HG03342 (cell line): ENCODE data around the gene TSSK3.
A peak's percentile ranks its signal among the peaks of the same experiment; 100 is the strongest.

ENCODE experiments used
- ATAC-seq: cut with Tn5 transposase; IDR thresholded peaks from one replicate; pipeline ENCODE4 v1.9.1; 2021; ENCODE audit warnings: mild to moderate bottlenecking, moderate library complexity; ENCODE audit not compliant: unreplicated experiment

TSSK3 gene

DNA sequence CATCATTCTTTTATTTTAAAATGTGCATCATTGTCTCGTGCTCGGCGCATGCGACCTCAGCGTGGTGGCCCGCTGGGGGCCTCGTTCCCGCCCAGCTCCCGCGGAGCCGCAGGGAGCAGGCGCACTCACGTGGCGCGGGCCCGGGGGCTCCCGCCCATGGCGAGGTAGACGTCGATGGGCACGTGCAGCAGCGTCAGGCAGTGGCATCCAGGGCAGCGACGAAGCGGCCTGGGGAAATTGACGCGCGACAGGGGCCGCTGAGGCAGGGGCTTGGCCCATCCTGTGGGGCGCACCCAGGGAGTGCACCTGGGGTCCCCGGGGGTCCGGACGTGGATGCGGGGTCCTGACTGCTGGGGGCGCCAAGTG, 1.0 kb upstream of the TSSK3 start:
- ATAC-seq = no peak

DNA sequence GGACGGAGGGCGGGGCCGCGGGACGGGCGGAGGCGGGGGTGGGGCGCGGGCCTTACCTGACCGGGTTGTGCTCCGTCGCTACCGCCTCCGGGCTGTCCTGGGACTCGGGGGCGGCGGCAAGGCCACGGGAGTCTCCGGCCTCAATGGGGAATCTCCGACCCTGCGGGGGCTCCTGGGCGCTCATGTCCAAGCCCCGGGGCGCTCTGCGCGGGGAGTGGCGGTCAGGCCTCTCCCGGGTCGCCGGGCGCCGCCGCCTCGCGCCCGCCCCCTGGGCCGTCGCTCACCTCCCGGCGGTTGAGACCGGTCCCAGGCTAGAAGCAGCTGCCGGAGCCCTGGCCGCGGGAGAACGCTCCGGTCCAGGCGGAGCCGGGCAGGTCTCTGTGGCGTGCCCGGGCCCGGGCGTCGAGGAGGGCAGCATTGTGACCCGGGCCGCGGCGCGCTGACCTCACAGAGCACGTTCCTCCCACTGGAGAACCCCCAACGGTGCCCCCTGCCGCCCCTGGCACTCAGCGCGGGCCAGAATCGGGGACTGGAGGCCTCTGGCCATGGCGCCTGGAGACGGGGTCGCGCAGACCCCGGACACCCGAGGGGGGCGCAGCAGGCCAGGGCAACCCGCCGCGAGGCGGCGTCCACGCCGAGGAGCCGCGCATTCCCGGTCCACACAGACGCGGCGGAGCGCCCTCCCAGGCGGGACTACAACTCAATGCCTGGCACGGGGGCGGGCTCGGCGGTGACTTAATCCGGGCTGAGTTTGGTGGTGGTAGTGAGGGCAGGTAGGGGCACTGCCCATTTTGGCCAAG, 465 bp upstream of the TSSK3 start:
- no peak for ATAC-seq

DNA sequence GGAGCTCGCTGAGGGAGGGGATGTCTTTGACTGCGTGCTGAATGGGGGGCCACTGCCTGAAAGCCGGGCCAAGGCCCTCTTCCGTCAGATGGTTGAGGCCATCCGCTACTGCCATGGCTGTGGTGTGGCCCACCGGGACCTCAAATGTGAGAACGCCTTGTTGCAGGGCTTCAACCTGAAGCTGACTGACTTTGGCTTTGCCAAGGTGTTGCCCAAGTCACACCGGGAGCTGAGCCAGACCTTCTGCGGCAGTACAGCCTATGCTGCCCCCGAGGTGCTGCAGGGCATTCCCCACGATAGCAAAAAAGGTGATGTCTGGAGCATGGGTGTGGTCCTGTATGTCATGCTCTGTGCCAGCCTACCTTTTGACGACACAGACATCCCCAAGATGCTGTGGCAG, 1.4 kb downstream of the TSSK3 start:
- no peak for ATAC-seq

DNA sequence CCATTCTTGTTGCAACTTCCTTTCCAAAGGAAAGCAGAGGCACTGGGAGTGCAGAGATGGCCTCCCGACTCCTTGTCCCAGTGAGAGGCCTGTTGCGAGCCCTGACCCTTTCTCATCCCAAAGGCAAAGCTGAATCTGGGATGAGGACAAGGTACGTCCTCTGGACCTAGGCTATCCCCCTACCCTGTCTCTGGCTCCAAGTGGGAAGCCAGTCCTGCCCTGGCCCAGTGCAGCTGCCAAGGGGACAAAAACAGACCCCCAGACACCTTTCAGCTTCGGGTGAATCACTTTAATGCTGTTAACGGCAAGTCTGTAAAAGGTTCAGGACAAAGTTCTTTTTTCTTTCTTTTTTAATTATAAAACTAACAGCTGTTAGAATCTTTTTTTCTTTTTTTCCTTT, 2.5 kb downstream of the TSSK3 start:
- ATAC-seq = no peak

DNA sequence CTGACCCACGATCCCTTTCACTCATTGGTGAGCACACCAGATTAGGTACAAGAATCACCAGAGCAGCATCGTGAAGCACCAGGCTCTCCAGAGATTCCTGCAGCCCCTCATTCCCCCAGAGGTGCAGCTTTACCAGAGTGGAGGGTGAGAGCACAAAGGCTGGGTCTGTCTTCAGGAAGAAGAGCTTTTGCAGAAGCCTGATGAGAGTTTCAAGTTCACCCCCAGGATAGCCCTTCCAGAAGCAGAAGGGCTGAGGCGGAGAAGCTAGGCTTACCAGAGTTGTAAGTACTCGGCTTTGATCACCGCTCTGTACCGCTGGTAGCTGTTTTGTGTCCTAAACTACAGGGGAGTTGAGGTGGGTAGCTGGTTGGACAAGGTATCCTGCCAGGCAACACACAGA, 3.1 kb downstream of the TSSK3 start:
- no peak for ATAC-seq

DNA sequence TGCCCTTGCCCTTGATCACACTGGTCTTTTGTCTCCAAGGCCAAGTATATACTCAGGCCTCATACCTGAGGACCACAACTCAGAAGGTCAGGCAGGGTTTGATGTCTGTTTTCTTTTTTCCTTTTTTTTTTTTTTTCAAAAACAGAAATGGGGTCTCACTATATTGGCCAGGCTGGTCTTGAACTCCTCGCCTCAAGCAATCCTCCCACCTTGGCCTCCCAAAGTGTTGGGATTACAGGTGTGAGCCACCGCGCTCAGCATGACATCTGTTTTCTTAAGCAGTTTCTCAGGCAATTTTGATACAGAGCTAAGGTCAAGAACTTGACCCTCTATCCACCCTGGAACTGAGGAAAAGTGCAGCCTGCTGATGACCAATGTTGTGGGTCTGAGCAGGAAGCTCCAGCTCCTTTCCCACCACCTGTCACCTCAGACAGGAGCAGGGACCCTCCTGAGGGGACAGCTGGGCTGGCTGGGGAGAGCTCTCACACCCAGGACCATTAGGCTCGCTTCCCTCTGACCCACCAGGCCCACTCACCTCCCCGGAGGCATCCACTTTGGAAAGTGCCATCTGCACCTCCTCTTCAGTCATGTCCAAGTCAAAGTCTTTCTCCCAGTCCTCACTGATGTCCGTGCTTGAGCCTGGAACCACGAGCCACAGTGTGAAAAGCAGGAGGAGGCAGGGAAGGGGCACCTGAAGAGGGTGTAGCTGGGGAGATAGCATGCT, 5.7 kb downstream of the TSSK3 start:
- no peak for ATAC-seq

DNA sequence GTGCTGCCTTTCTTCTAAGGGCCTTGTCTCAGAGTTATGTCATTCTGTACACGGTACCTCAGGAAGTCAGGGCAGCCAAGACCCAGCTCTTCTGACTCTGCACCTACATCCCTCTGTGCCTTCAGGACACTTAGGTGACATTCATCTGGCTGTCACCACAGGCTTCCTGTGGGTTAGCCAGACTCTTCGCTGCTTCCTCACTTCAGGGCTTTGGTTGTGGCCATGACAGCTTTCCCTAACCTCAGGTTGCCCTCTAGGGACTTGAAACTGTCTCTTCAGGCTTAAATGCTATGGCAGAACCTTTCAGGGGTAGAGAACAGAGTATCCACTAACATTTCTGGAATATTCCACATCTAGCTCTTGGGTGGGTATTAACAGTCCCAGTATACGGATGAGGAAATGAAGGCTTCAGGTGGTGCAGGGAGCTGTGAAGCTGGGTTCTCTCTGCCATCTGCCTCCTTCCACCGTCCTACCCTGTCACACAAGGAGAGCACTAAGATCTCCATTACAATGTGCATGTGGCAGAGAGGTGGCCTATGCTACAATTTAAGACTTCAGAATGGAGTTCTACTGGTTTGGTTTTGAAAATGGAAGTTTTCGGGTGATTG, 9.9 kb downstream of the TSSK3 start:
- ATAC-seq = no peak

DNA sequence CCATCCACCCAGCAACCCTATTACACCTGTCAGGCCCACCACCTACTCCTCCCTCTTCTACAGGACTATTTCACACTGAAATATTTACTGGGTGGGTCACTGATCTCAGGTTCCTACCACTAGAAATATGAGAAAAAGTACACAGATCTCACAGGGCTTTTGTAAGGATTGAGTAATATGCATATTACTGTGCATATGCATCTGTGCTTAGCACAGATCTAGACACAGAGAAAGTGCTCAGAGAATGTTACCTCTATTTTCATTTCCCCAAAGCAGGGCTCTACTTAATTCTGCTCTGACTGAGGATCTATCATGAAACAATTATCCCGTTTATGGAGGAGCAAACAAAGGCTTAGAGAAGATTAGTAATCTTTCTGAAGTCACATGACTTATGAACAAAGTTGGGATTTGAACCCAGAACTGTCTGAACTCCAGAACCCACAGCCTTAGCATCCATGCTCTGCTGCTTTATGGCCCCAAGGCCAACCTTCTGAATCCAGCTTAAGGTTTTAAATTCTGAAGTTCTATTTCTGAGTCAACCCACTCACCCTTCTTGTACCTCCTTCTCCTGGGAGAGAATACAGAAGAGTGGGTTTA, 11.8 kb downstream of the TSSK3 start:
- ATAC-seq = no peak

DNA sequence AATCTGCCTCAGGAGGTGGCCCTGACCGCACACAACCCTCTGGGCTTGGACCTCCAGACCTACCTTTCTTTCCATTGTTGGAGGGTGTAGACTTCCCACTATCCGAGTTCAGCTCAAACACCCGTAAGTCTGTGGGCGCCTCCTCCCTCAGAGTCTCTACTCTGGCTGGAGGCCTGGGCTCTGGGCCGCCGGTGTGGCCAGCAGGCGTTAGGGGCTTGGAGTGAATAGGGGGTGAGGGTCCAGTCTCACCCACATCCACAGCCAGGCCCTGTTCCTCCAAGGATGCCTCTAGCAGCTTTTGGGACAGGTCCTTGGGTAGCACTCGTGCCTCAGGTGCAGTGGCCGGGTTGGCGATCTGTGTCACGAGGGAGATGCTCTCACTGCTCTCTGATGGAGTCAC, 13.9 kb downstream of the TSSK3 start:
- ATAC-seq = no peak

DNA sequence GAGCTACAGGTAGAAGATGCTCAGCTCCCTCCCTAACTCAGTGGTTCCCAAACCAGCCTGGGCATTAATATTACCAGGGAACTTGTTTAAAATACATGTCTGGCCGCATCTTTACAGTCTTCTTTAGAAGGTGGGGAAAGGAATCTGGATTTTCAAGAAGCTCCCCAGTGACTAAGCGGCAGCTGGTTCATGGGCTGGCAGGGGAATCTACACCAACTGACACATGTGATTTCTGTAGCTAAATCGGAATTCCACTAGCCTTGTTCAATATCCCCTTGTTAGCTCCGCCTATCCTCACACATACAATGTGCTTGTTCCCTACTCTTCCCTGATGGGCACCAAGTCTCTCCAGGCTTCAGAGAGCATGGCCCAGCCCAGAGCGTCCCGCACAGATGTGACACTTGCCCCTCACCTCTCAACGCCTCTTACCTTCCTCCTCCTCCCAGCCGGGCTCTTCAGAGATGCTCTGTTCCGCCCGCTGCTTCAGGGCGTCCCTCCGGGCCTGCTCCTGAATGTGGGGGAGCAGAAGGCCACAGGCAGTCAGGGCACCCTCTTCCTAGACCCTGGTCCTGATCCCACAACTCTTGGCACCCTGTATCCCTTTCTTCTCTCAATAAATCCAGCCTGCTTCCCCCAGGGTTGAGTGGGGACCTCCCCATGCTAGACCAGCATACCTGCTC, 15.3 kb downstream of the TSSK3 start:
- ATAC-seq = no peak

DNA sequence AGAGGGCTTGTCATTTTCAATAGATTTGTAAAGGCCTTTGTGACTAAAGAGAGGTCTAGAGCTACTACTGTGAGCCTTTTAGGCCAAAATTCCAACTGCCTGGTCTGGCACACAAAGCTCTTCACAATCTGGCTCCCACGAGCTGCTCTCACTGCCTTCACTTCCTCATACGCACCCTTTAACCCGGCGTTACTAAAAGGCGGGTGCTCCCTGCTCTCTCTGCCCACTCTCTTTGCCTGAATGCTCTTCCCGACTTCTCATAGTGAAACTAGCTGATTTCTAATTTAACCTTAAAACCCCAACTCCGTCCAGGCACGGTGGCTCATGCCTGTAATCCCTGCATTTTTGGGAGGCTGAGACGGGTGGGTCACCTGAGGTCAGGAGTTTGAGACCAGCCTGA, 17.7 kb downstream of the TSSK3 start:
- no peak for ATAC-seq

DNA sequence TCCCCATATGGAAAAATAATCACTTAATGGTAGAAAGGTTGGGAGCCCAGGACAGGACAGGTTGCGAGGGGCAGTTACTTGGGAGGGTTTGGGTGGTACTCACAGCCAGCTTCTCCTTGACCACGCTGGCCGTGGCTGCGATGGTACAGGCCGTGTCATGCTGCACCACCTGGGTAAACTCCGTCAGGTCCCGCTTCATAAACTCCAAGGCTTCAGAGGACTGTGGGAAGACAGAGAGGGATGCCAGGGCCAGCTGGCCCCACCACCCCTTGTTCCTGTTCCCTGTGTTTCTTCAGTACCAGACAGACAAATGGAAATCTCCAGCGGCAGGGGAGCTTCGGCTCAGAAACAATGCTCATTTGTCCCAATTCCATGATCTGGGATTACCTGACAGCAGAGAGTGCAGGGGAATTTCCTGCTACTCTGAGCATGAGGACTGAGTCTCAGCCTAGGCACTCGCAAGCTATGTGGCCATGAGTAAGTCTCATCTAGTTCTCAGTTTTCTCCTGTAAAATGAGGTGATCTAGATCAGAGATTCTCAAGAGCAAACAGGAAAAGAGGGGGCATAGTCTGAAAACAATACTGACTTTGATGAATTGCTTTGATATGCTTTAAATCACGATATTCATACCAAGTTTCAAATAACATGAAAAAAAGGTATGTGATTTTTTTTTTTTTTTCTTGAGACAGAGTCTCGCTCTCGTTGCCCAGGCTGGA, 24.5 kb downstream of the TSSK3 start:
- no peak for ATAC-seq

DNA sequence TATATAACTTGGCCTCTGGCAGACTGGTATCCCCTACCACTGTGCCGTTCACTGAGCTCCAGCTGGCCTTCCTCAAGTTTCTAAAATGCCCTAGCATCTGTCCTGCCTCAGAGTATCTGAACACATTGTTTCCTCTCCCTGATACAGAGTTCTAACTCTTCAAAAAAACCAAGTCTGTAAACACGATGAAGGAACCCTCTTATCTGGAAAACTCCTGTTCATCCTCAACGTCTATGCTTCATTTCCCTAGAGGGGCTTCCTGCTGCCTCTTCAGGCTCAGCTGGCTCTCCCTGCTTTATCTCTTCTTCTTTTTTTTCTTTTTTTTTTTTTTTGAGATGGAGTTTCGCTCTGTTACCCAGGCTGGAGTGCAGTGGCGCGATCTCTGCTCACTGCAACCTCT, 26.3 kb downstream of the TSSK3 start:
- ATAC-seq = no peak

DNA sequence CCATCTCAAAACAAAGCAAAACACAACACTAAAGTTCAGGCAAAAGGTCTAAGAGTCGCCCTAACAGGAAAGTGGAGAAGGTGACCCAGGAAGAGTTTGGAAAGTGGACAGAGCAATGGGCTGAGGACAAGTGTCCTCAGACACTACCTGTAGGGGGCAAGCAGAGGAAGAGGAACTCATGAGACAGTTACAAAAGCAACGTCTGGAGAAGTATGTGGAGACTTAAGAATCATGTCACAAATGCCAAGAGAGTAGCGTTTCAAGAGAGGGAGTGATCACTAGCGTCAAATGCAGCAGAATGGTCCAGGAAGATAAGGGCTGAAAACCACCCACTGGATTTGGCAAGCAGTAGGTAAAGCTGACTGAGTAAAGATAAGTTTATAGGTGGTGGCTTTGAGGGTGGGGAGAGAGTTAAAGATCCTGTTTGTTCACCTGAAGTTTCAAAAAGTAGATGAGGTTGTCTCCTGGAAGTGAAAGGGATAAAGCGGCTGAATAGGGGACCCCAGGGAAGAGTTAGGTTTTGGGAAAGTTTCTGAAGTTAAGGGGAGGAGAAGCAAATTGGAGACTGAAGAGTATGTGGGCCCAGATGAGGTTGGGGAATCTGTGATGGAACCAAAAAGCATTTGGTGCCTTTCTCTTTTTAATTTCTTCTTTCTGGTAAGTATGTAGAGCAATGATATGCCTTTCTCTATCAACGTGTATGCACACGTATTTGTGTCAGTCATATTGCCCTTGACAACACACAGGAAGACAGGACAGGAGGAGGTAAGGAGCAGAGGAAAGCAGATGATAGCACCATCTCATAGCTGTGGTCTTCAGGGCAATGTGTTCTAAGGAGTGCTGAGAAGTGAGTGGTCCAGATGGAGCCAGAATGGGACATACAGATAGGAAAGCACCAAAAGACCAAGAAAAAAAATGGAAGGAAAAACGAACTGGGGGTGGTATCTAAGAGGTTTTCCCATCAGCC, 28.8 kb downstream of the TSSK3 start:
- no peak for ATAC-seq

DNA sequence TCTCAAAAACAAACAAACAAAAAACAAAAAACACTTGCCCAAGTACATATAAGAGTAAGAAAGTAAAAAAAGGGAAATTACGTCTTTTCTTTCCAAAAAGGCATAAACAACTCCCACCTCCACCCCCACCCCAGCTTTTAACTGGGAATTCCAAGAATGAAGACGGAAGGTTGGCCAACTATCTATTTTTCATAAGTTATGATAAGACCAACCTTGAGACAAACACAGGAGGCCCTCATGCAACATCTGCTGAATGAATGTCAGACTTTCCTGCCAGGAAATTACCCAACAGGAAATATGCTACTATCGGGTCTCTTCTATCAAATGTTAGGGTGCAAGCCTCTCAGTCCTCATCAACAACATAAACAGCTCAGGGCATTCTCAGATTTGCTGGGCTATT, 30.0 kb downstream of the TSSK3 start:
- no peak for ATAC-seq

DNA sequence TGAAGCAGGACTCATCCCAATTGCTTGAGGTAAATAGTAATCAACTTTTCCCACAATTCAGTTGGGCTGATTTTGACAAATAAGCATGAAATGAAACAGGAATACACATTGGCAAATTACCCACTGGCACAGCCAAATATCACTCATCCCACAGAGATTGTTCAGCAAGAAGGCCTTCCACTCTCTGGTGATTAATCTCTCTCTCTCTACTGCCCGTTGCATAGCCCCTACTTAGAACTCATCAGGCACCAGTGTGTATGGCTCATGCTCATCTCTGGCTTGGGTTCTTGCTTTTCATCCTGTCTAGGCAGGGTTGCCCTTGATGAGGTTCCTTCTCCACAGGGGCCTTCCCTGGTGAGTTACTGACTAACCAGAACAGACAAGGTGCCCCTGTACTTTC, 30.8 kb downstream of the TSSK3 start:
- ATAC-seq = no peak

DNA sequence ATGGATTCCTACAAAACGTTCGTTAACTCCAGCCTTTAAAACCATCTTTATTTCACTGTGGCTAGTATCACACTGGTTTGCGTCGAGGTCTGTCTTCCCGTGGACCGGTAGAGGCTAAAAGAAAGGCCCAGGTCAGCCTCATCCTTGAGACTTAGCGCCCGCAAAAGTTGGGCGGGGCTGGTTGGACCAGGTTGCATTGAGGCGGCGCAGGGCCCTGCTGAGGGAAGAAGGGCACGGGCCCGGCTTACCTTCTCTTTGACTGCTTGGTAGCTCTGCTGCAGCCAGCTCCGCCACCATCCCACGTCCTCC, 31.4 kb downstream of the TSSK3 start:
- ATAC-seq = peak; percentile 8

DNA sequence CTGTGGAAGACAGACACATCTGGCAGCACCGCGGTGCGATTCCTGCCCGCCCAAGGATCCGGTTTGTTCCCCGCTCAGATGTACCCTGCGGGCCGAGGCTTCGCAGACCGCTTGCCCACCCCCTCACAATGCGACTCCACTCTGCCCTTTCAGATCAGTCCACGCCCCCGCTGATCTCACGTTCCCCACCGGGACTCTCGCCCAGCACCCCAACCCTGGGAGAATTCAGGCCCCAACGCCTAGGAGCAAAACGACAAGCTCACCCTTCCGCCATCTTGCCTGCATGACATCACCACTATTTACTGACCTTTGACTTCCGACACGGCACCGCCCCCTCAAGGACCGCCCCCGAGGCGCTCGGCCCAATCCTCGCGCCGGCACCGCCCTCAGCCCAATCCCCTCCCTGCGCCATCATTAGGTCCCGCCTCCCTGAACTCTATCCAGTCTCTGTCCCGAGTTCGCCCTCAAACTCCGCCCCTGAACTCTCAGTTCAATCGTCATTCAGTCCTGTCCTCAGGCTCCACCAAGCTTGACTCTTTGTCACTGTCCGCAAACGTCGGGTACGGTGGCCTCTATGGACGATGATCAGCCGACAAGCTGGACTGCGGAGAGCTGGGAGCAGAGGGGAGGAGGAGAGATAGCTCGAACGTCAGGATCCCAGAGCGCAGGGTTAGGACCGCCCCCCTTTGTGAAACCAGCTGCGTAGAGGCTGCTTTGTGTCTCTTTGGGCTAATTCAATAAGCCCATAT, 32.0 kb downstream of the TSSK3 start, which contains the start of gene BSDC1:
Gene BSDC1, minus strand, starts transcription at position 301 of the 749 bp plus-strand sequence. Its CDS starts 27 bp downstream, at position 274.
- ATAC-seq = peak; percentile 97
